Measurements from ENCODE around the gene PVALEF.
"Not testable (repeated sequence)": the region's sequence is repeated elsewhere in the genome, so short reads cannot be mapped to it uniquely, and the experiment has no call there.

The PVALEF gene

DNA sequence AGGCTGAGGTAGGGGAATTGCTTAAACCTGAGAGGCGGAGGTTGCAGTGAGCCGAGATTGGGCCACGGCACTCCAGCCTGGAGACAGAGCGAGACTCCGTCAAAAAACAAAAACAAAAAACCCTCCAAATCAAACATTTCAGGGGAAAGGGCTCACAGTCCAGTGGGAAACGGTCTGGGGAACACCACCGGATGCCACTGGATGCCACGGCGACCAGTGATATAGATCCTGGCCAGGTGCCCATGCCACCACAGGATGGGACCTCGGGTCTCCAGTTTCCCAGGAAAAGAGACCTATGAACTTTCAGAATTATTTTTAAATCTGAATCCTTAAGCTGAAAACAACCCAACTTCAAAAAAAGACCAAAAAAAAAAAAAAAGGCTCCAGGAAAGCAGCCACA, 45.2 kb downstream of the PVALEF start:
- in situ Hi-C loops (cut with HindIII; ENCODE audit: low sequenced_read_pairs), result no loop called here

DNA sequence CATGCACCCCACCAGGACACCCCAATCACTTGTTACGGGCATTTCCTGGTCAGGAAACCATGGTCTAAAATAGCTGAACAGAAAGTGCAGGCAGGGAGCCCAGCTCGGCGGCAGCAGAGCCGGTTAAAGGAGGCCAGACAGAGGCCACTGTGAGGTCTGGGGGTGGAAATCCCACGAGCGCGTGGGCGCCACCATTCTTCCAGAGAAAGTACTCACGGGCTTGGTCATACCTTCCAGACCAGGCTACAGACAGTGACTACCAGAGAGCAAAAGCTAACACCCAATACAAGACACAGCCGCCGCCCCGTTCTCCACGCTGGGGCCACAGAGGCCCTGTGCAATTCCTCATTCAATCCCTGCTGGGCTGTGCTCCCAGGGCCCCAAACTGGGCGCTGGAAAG, 45.6 kb downstream of the PVALEF start:
- in situ Hi-C loops (cut with HindIII; ENCODE audit: low sequenced_read_pairs), result no loop called here

DNA sequence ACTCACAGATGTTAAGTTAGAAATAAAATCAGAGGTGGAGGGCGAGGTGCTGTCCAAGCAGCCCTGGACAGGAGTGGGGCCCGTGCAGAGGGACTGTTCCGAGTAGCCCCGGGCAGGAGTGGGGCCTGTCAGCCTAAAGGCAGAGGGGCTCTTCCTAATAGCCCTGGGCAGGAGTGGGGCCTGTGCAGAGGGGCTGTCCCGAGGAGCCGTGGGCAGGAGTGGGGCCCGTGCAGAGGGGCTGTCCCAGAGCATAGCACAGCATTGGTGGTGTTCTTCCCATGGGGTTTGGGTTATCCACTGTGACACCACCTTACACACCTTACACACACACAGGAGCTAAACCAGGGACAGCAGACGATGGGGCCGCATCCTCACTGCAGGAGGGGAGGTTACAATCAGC, 47.1 kb downstream of the PVALEF start:
- in situ Hi-C loops (cut with HindIII; ENCODE audit: low sequenced_read_pairs), result no loop called here

DNA sequence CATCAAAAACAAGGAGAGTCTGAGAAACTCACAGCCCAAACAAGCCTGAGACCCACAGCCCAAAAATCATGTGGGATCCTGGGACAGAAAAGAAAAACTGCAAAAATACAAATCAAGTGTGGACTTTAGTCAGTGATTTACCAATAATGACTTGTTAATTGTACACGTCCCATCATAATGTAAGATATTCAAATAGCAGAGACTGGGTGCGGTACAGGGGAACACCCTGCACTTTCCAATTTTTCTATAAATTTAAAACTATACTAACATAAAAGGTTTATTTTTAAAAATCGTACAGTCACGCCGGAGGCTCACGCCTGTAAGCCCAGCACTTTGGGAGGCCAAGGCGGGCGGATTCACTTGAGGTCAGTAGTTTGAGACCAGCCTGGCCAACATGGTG, 48.7 kb downstream of the PVALEF start:
- in situ Hi-C loops (cut with HindIII; ENCODE audit: low sequenced_read_pairs), result no loop called here

DNA sequence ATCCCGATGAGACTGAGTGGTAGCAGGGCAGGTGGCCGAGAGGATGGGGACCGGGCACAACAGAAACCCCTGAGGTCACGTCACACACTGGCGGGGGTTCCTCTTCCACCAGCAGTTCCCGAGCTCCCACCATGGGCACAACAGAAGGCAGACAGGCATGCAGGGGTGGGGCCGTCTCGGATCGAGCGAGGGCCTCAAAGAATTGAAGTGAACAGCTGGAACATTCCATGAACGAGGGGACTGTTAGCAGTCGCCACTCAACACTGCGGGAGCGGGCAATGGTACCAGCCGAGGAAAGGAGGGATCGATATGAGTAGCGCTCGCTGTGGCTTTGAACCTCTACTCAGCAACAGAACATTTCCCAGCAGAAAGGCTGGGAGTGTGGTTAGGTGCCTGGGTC, 52.2 kb downstream of the PVALEF start:
- in situ Hi-C loops (cut with HindIII; ENCODE audit: low sequenced_read_pairs), result no loop called here

DNA sequence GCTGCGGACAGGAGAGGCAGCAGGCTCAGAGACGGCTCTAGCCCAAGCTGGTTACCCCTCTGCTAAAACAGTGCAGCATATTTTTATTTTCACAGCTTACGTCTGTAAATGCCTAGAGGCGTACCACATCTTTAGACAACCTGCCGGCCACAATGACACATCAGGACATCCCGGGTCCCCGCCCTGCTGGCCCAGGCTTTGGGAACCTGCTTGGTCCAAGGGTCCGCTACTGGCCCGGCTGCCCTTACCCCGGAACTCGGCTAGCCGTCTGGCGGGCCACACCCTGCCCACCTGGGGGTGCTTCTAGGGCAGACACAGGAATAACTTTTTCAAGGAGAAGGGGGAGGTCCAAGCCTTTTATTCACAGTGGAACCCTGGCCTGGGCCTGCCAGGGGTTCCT, 53.2 kb downstream of the PVALEF start:
- in situ Hi-C loops (cut with HindIII; ENCODE audit: low sequenced_read_pairs), result no loop called here

DNA sequence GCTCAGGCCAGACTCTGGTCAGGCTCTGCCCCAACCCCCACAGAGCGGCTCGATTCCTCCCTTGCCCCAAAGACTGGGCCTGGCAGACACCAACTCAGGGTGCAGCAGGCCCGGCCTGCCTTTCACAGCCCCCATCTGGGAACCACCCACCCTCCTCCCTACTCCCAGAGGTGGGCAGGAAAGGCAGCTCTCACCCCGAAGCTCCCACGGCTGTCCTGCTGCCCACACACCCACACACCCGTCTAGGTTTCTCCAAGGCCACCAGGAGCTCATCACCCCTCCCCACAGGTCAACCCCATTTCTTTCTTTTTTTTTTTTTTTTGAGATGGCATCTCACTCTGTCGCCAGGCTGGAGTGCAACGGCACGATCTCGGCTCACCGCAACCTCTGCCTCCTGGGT, 53.7 kb downstream of the PVALEF start:
- in situ Hi-C loops (cut with HindIII; ENCODE audit: low sequenced_read_pairs), result no loop called here

DNA sequence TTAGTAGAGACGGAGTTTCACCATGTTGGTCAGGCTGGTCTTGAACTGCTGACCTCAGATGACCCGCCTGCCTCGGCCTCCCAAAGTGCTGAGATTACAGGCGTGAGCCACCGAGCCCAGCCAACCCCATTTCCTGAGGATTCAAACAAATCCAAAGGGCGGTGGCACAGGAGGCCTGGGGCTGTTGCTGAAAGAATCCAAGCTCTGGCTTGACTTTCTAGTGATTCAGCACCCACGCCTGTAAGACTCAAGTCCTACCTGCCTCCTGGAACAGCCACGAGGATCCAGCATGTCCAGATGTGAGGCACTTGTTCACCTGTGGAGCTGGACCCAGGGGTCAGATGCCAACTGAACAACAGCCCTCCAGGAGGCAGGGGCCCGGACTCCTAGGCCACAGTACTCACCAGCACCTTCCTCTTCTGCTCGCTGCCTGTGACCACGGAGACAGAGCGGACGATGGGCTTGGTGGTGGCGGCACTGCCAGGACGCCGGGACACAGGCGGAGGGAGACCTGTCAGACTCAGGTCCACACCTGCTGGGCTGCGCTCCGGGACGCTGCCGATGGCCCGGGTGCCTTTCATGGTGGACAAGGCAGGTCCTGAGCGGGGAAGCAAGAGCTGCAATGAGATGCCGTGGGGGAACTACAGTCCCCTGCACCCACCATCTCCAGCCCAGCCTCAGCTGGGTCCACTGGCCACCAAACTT, 54.3 kb downstream of the PVALEF start:
- in situ Hi-C loops (cut with HindIII; ENCODE audit: low sequenced_read_pairs), result no loop called here

DNA sequence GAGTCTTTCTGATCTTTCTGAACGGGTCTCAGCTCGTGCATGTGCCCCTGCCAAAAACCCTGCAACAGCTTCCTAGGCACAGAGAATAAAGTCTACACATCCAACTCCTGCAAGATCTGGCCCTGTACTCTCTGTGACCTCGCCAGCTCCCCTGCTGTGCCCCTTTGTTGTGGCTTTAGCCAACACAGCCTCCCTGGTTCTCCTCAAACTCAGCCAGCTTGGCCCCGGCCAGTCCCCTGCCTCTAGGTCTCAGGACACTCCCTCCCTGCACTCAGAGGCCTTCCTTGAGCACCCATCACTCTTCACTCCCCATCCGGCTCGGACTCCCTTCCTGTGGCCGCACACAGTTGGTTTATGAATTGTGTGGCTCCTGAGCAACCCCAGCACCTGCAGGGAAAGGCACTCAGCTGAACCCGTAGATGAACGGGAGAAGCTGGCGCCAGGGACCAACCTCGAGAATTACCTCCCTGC, 56.1 kb downstream of the PVALEF start:
- in situ Hi-C loops (cut with HindIII; ENCODE audit: low sequenced_read_pairs), result no loop called here

DNA sequence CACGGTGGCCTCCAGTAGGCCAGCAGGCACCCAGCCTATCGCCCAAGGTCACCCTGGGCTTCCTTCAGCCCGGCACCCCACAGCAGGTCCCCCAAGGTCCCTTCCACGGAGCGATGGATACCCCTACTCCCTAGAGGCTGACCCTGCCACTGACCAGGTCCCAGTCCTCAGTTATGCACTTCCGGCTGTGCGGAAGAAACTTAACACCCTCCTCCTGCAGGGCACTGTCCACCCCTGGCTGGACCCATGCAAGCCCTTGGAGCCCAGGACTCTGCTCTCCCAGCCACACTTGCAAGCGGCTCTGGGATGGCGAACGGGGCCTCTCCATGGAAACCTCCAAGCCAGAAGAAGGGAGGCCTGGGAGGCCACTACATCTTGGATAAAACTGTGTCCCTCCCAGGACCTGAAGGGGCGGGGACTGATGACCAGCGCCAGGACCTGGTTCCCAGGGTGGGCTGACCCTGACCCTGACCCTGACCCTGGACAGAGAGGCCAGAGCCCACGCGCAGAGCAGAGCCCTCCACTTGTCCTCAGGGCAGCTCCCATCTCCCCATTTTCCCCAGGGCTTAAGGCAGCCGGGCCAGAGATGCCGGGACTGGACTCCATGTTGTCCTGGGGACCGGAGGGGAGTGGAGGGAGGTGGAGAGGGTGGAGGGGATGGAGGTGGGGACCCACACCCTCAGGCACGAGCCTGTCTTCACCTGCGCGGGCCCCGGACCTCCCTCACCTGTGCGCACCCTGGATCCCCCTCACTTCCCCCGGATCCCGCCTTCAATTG, 56.7 kb downstream of the PVALEF start:
- in situ Hi-C loops (cut with HindIII; ENCODE audit: low sequenced_read_pairs), result no loop called here

DNA sequence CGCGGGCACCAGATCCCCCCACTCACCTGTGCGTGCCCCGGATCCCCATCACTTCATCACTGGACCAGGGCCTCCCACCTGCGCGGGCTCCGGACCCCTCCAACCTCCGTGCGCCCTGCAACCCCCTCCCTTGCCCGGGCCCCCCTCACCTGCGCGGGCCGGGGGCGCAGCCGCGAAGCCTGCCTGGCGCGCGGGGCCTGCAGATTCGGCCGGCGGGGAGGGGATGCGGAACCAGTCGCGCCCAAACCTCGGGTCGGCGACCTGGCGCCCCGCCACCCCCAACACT, 57.3 kb downstream of the PVALEF start:
- in situ Hi-C loops (cut with HindIII; ENCODE audit: low sequenced_read_pairs), result no loop called here

DNA sequence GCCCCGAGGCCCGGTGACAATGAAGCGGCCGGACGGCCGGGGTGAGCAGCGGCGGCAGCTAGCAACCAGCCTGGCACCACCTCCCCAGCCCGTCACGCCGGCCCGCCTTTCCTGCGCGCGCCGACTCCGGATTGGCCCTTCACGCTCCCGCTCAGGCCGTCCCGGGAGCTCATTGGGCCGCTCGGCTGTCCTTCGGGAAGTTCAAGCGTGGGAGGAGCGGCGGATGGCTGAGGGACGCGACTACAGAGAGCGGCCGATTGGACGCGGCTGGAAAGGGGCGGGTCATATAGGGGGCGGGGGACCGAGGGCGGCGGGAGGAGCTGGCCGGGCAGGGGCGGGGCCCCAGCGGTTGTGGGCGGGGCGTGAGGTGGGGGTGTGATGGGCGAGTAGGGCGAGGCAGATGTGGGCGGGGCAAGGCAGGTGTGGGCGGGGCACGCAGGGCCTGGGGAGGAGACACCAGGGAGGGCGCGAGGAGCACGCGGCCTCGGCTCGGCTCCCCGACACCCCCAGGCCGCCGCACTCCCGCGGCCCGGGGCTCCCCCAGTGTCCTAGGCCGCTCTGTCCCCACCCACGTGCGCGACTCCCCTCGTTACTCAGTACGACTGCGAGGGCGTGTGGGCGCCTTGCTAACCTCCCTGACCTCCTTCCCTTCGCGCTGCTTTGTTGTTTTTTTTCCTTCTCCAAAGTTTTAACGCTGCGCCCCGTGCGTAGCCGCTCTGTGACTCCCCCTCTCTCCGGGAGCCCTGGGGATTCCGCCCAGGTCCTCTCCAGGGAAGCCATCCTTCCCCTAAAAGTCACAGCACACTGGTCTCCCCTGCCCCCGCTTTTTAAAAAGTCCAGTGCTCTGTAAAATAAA, 57.8 kb downstream of the PVALEF start, which contains the start of gene CEP131:
Gene CEP131 (minus strand): TSS at position 60 of the 856 bp plus-strand sequence. CDS start 2,909 bp downstream, outside the sequence.
- in situ Hi-C loops (cut with HindIII; ENCODE audit: low sequenced_read_pairs), result no loop called here

DNA sequence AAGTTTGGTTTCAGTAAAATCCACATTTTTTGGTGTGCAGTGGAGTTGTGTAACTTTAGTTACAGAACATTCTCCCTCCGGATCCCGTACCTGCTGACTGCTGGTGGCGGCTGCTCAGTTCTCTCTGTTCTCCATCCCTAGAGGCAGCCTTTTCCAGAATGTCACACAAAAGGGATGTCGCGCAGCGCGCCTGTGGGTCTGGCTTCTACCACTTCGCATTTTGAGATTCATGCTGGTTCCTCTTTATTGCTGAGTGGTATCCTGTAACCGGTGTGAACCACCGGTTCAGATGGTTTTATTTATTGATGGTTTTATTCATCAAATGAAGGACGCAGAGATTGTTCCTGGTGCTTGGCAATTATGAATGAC, 58.4 kb downstream of the PVALEF start:
- in situ Hi-C loops (cut with HindIII; ENCODE audit: low sequenced_read_pairs), result no loop called here

DNA sequence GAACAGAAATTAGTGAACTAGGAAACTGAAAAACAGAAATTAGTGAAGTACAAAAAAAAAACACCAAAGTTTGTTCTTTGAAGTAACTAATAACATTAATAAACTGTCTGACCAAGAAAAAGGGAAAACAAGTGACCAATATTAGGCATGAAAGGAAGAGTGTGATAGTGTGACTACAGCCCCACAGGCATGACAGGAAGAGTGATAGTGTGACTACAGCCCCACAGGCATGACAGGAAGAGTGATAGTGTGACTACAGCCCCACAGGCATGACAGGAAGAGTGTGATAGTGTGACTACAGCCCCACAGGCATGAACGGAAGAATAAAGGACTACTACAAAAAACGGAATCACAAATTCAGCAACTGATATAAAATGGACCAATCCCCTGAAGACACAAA, 62.3 kb downstream of the PVALEF start:
- in situ Hi-C loops (cut with HindIII; ENCODE audit: low sequenced_read_pairs), result not testable (repeated sequence)

DNA sequence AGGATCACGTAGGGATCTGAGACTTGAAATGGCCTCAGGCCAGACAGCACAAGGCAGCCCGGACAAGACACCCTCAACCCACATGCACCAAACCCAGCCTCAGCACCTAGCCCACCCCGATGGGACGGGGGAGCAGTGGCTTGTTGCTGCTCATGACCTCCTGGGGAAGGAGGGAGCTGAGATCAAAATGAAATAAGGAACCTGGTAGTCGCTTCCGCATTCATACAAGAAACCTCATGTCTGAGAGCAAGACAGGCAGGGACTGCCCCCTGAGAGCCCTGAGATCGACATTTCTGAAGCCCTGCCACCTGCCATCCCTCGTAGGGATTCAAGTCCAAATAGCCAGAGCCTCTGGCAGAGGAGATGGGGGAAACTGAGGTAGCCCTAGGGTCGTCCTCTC, 63.1 kb downstream of the PVALEF start:
- in situ Hi-C loops (cut with HindIII; ENCODE audit: low sequenced_read_pairs), result no loop called here

DNA sequence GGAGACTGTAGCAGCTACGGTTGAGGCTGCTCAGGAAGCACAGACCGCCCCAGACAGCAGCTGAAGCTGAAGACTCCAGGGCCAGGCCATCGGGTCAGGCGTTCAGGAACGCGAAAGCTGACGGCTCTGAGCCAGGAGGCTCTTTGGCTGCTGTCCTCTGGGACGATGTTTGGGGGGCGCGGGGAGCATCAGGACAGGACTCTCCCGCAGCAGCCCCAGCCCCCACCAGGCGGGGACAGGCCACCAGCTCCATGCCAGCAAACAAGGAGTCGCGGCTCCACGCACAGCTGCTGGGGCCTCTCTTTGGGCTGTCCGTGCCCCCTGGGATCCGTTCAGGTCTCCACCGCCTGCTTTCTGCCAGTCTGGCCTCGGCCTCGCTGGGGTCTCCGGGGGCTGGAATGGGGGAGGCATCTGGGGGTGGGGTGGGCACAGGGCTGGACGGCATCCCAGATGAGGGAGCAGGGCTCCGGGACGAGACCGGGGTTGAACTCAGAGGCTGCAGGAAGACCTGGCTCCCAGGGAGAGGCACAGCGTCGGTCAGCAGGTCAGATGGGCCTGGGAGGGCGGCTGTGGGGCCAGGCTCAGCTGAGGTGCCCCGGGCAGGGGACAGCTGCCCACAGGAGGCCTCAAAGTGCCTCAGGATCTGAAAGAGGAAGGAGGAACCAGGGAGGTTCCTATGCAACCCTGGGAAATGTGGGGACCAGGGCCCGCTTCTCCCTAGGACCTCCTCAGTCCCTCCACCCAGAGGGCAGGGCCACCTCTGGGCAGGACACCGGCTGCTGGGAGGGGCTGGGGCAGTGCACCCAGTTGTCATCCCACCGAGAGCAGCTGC, 63.7 kb downstream of the PVALEF start:
- in situ Hi-C loops (cut with HindIII; ENCODE audit: low sequenced_read_pairs), result no loop called here

DNA sequence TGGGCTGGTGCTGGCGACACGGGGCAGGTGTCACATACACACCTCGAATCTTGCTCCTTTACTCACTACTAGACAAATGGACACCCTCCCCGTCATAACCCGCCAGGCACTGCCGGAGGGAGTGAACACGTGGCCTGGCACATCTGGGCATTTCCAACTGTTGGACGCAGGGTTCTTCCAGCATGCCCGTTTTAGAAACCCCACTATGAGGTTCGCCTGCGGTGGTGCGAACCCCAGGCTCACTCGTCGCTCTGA, 64.3 kb downstream of the PVALEF start:
- in situ Hi-C loops (cut with HindIII; ENCODE audit: low sequenced_read_pairs), result no loop called here

DNA sequence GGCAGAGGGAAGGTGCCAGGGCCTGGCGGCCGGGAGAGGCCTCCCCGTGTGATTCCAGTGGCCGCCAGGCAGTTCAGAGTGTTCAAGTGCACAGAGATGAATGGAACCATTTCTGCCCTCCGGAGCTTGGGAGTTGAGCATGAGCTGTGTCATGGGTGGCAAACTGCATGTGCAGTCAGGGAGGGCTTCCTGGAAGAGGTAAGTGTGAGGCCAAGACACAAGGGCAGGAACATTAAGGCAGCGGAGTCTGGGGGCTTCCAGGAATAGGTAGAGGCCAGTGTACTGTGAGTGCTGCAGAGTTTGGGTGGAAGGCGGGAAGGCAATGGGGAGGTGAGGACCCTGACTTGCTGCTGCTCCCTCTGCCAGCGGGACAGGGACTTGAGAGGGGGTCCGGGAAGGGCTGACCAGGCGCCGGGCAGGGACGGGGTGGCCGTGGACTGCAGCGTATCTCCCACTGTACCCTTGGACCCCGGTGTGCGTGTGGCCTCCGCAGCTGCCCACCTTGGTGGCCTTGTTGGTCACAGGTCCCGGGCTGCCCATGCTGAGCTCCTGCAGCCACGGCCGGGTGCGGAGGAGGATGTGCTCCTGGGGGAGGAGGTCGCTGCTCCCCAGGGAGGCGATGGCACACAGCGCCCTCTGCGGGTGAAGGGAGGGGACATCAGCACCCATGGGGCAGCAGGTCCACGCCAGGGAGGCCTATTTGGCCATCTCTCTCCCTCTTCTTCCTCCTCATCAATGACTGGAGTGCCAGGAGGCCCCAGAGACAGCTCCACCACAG, 64.9 kb downstream of the PVALEF start:
- in situ Hi-C loops (cut with HindIII; ENCODE audit: low sequenced_read_pairs), result no loop called here

DNA sequence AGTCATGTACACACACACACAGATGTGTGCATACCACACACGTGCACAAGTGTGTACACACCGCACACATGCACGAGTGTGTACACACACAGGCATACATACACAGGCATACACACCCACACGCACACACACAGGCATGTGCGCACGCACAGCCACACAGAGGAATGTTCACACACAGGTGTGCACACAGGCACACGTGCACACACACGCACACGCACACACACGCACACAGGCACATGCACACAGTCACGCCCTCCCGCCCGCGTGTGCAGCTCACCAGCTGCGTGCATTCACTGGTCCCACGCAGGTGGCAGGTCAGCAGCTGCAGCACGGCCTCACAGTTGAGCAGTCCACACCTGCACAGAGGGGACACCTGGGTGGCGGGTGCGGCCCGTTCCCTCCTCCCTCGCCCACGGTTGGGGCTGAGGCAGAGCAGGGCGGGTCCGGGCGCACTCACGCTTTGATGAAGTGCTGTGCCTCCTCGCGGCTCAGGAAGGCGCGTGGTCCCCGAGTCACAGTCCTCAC, 65.9 kb downstream of the PVALEF start:
- in situ Hi-C loops (cut with HindIII; ENCODE audit: low sequenced_read_pairs), result no loop called here
